ENCODE measurements around the gene PBX4.

The PBX4 gene

GRCh38 chr19:19647037-19647835 lies 28.7 kb upstream of the PBX4 start:
- DNase-seq: no peak

DNA sequence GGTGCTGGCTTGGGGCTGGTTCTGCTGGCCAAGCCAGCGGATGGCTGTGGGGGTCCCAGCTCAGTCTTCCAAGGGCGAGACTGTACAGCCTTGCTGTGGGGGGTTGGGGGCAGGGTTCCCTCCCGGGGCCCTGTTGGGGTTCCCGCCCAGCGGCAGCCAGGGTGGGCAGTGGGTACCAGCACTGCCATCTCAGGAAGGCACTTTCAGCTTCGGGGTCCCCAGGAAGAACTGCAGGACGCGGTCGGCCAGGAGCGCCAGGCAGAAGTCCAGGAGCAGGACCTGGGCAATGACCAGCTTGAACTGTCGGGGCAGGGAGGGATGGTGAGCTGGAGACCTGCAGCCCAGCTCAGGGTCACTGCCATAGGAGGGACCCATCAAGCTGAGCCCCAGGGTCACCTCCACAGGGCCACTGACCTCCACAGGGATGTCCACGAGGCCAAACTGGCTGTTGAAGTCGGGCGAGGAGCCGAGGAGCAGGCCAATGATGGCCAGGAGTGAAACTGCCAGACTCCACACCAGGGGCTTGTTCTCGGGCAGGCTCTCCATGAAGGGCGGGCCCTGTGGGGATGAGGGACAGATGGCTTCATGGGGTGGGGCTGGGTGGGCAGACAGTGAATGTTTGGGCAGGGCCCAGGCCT lies 26.9 kb upstream of the PBX4 start:
- no peak for DNase-seq

DNA sequence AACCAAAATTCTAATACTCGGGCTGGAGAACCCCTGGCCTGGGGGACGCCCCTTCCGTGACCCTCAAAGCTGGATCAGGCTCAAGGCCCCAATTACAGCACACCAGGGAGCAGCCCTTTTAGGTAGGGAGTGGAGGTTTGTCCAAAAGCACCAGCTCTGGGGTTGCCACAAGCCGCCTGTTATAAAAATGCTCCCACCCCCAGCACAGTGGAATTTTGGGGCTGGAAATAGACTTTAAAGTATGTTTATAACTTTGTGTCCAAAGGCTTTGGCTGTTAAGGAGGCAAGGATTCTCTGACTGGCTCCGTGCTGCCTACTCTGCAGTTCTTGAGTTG lies 25.5 kb upstream of the PBX4 start:
- DNase-seq: no peak

- peak; percentile 88 to 91 for DNase-seq
These were observed 24.9 kb upstream of the PBX4 start, which contains the start of gene GMIP for GRCh38 chr19:19643158-19644053. Gene GMIP, minus strand, starts transcription at chr19:19643657. Its CDS starts 128 bp downstream, at chr19:19643529.

- DNase-seq: peak; percentile 54 to 56
These were observed 24.1 kb upstream of the PBX4 start for GRCh38 chr19:19642506-19643157.

GRCh38 chr19:19637523-19638251 lies 19.2 kb upstream of the PBX4 start:
- DNase-seq: no peak

DNA sequence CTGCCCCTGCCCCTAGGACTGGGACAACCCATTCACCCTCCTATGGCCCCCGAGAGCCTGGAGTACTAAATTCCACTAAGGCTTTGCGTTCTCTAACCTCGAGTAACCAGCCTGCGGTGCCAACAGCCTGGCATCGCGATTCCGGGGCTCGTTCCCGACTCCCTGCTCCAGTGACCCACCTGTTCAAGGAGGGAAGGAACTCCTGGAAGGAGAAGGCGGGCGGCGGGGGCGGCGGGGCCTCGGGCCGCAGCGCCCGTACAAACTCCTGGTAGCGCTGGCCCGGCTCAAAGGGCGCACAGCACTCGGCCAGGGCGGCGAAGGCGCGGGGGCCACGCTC lies 18.7 kb upstream of the PBX4 start:
- DNase-seq: no peak

DNA sequence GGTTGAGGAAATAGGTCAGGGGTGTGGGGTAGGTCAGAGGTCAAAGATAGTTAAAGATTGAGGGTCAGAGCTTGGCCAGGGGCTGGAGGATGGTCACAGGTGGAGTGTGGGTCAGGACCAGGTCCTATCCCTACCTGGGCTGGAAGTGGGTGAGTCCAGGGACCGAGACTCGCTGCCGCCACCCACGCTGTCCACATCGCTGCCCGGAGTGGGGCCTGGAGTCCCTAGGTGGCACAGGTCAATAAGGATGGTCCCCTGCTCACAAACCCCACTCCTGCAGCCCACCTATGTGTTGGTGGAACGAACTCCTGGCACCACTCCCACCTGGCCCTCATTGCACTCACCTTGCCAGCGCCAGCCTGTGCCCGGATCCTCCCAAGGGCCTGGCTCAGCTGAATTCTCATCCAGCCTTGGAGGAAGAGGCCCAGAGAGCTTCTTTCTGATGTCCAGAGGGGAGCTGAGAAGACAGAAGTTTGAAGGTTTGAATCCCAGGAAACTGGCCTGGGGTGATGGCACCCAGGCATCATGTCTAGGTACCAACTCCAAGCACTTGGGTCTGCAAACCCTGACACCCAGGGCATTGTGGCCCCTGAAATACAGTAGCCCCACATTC lies 18.2 kb upstream of the PBX4 start:
- no peak for DNase-seq

DNA sequence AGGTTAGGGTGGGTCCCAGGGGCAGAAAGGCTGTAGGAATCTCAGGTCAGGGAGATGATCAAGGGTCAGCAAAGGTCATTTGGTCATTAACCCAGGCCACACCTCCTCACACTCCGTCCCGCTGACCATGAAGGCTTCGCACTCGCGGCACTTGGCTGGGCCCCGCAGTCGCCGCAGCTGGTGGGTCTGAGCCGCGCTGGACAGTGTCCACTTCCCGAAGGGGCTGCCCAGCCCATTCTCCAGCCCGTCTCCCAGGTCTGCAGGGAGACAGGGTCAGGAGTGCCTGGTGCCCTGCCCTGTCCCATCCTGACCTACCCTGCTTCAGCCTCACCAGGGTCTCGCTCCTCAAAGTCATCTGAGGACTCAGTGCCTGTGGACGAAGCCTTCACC lies 16.8 kb upstream of the PBX4 start:
- DNase-seq: no peak

- no peak for DNase-seq
These were observed 16.2 kb upstream of the PBX4 start for GRCh38 chr19:19634516-19635312.

GRCh38 chr19:19633711-19634515 lies 15.4 kb upstream of the PBX4 start:
- DNase-seq: no peak

GRCh38 chr19:19632661-19633060 lies 14.2 kb upstream of the PBX4 start:
- DNase-seq: no peak

- no peak for DNase-seq
These were observed 12.9 kb upstream of the PBX4 start for GRCh38 chr19:19631346-19631745.

- no peak for DNase-seq
These were observed 11.9 kb upstream of the PBX4 start for GRCh38 chr19:19630426-19630825.

DNA sequence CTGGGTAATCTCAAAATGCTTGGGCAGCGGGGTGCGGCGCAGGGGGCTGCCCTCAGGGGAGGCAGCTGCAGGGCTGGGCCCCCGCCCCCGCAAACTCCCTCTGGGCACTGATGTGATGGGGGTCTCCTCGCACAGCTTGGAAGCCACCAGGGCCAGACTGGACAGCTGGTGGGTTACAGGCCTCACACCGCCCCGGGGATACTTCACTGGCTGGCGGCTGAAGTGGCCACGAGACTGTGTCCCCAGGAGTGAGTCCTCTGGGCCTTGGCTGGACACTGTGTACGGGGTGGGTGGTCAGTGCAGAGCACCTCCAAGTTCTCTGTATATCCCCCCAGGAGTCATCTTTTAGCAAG lies 11.6 kb upstream of the PBX4 start:
- no peak for DNase-seq

GRCh38 chr19:19628501-19629134 lies 10.1 kb upstream of the PBX4 start:
- peak; percentile 46 to 52 for DNase-seq

DNA sequence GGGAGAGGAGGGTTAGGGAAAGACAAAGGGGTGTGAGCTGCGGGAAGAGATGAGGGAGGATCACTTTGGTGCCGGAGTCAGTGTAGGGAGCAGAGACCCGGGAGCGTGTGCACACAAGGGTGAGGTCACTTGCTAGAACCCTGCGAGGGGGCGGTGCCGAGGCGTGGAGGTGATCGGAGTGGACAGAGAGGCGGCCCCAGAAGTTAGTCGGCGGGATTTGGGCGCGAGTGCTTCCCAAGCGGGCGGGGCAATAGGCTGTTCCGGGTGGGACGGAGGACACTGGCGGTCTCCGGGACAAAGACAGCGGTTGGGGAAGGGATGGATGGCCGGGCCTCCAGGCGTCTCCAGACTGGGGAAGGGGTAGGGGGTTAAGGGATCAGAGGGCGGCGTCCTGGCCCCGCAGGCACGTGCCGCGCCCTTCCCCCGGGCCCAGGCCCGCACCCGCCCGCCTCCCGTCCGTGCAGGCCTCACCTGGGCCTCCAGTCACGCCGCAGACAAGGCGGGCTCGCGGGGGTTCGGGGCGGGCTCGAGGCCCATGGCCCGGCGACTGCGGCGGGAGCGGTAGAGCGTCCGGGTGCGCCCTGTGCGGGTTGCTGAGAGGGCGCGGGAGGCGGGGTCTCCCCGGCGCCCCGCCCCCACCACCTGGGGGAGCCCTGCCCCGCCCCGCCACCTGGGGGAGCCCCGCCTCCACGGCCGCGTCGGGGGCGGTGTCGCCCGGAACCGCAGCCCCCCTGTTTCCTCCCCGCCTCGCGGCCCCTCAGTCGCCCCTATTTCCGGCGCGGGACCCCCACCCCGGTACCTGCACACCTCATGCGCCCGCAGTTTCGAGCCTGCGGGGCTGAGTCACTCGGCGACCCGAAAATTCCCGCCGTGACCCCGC lies 9.4 kb upstream of the PBX4 start, which contains the start of gene LPAR2:
Gene LPAR2 (minus strand): TSS at position 600 of the 880 bp plus-strand sequence. CDS start 945 bp downstream, outside the sequence.
- peak; percentile 66 to 74 for DNase-seq

Measured in stimulated activated CD4-positive, alpha-beta T cell treated with anti-CD3 and anti-CD28 coated beads, Interleukin-2, amount 100 ng/mL, for 24 hours (primary cell).